Activated CD4-positive, CD25-positive, alpha-beta regulatory T cell treated with anti-CD3 and anti-CD28 coated beads, Interleukin-2, amount 50 U/mL, for 72 hours (primary cell): ENCODE results near the gene DBNDD1.
"Not testable (repeated sequence)": the region's sequence is repeated elsewhere in the genome, so short reads cannot be mapped to it uniquely, and the experiment has no call there.

Experiments used
- DNase-seq: peaks from one replicate; pipeline ENCODE4 v3.0.0; 2021

Gene DBNDD1

DNA sequence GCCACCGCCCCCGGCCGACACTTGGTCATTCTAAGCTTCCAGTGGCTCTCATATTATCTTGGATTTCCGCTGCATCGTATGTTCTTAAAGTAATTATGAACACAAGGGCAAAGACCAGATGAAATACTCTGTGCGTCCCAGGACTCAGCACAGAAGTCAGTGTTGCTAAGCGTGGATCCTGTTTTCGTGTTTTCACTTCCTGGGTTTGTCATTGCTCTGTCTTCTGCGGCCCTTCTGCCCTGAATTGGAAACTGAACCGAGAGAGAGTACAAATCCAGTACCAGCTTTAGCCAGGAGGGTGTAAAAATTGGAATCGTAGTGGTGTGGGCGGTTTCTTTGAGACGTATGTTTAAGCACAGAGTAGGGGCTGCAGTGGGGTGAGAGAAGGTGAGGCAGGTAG is 32.7 kb downstream of the DBNDD1 start:
- DNase-seq = no peak

- no peak for DNase-seq
Measured at GRCh38 chr16:89985219-89985618, 34.0 kb downstream of the DBNDD1 start.

GRCh38 chr16:89984216-89984615 is 35.0 kb downstream of the DBNDD1 start:
- no peak for DNase-seq

DNA sequence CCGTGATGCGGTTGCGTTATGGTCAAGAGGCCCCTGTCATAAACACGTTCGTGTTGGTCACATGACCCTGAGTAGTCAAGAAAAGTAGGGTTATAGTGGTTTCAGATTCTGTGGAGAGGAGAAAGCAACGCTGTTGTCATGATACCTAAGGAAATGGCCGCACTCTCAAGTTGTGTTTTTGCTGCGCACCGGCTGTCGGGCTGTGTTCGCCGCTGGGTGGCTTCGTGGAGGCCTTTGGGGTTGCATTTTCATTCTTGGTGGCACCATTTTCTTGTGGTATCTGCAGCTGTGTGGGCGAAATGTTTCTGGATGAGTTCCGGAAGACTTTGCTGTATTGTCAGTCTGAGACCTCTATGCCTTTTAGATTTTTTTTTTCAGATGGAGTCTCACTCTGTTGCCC is 35.7 kb downstream of the DBNDD1 start:
- DNase-seq = no peak

DNA sequence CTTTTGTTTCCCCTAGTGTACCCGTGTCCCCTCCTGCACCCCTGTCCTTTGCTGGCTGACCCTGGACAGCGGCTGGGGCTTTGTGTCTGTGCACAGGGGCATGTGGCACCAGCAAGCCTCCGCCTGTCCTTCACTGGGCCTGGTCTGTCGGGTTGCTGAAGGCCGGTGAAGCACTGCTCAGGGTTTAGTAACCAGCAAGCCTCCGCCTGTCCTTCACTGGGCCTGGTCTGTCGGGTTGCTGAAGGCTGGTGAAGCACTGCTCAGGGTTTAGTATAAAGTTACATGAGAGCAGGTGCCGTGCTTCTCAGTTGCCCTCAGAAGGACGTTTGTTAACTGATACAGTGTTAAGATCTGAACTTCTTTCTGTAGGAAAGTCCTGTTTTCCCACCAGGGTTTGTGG is 36.9 kb downstream of the DBNDD1 start:
- no peak for DNase-seq

DNA sequence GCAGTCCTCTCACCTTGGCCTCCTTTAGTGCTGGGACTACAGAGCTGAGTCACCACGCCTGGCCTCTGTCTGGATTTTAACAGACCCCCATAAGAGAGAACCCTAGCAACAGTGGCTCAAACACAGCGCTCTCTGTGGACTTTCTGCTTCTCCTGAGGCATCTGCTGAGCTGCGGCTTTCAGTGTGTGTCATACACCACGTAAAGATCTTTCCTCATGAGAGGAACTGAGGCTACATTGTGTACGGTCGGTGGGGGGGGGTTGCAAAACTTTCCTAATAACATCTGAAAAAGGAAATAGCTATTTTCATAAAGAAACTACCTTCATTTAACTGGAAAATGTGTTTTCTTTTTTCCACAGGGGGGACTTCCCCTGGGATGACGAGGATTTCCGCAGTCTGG is 37.8 kb downstream of the DBNDD1 start:
- DNase-seq = no peak

GRCh38 chr16:89974870-89975269 is 44.4 kb downstream of the DBNDD1 start:
- no peak for DNase-seq

DNA sequence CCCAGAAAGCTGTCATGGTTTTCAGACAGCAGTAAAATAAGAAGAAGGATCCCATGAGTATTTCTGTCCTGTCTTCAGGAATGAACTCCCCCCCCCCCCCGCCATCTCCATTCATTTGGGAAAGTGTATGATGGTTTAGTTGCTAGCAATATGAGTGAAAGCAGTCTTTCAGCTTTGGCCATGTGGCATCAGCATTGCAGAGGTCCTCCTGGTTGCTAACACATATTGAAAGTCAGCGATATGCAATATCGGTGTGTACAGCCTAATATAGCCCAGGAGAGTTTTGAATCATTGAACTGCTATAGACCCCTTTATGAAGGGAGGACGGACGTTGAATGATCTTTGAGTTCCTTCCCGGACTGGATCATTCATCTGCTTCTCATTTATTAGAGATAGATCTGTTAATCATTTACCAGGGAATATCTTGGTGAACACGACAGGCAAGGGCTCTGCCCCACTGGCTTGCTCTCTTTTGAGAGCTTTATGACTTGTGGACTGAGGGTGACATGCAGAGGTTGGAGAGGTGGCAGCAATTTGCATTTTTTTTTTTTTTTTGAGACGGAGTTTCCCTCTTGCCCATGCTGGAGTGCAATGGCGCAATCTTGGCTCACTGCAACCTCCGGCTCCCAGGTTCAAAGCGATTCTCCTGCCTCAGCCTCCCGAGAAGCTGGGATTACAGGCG is 45.5 kb downstream of the DBNDD1 start:
- DNase-seq = no peak

- no peak for DNase-seq
Measured at GRCh38 chr16:89973235-89973634, 46.0 kb downstream of the DBNDD1 start.

DNA sequence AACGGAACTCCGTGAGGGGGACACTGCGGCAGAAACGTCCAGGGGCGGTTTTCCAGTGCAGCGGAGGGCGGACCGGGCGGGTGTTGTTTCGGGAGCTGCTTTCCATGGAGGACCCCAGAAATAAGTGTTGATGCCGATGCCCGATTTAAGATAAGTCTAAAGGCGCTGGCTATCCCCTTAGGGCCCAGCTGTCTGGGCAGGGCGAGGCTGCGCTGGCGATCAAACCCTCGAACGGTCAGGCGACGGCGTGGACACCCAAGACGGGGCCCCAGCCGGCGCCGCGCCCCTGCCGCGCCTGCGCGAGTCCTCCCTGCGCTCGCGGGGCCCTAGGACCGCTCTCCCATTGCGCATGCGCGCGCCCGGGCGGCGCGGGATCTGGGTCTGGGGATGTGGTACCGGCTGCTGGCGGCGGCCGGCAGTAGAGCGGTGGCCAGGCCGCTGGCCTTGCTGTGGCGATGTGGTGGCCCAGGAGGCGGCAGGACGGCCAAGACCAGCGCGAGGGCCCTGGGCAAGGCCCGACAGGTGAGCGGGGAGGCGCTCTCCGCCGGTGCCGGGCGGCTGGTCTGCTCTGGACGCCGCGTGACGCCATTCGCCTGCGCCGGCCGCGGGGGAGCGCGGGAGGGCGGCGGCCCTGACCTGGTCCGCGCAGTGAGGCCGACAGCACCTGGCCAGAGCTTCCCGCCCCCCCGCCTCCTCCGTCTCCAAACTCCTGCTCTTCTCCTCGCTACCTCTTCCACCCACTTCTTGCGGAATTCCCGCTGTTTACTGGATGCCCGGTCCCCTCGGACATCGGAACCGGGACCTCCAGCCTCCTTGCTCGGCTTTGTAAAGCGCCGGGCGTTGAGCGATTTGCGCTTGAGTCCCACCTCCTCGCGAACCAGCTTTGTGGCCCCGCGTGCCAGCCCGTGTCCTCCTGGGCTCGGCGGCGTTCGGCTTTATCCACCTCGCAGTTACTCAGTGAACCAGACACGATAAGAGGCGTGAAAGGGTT is 46.7 kb downstream of the DBNDD1 start:
- peak; percentile 94 for DNase-seq

- peak; percentile 52 for DNase-seq
Measured at GRCh38 chr16:89971495-89972243, 47.6 kb downstream of the DBNDD1 start.

DNA sequence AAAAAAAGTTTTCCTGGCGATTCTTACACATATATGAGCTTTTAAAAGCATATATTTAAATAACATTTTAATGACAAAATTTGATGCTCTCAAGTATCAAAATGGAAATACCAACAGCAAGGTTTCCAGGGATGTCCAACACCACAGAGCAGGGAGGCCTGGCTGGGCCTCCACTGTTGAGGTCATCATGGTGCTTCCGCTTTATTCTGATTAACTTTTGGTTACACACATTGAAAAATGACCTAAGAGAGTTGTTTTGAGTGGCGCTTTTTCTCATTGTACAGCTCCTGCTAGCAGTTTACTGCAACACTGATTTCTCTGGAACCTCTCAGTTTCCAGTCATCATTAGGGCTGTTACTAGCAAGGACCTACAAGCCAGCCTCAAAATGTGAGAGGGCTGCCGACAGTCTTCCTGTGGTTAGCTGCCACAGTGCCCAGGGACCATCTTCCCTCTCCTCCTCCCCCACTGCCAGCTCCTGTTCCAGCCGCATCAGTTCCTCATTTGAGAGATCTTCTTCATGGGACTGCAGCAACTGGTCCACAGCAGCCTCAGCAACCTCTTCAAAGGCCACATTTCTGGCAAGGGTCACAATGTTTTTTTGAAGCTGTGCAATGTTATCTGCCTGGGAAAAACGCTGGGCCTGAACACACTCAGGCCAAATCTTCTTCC is 49.4 kb downstream of the DBNDD1 start:
- no peak for DNase-seq

- DNase-seq = not testable (repeated sequence)
Measured at GRCh38 chr16:89968074-89968473, 51.2 kb downstream of the DBNDD1 start.

- not testable (repeated sequence) for DNase-seq
Measured at GRCh38 chr16:89967436-89967835, 51.8 kb downstream of the DBNDD1 start.

- no peak for DNase-seq
Measured at GRCh38 chr16:89966756-89967155, 52.5 kb downstream of the DBNDD1 start.

GRCh38 chr16:89965447-89966225 is 53.6 kb downstream of the DBNDD1 start:
- DNase-seq = no peak

DNA sequence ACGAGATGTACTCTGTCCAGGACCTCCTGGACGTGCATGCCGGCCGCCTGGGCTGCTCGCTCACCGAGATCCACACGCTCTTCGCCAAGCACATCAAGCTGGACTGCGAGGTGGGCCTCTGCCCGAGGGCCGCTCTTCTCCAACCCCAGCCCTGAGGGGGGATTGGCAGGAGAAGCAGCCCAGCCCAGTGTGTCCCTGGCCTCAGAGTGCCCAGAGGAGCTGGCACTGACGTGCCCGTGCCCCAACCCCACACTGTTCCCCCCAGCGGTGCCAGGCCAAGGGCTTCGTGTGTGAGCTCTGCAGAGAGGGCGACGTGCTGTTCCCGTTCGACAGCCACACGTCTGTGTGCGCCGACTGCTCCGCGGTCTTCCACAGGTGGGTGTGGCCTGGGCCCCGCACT is 55.1 kb downstream of the DBNDD1 start:
- no peak for DNase-seq

GRCh38 chr16:89962754-89963498 is 56.3 kb downstream of the DBNDD1 start:
- DNase-seq = no peak

DNA sequence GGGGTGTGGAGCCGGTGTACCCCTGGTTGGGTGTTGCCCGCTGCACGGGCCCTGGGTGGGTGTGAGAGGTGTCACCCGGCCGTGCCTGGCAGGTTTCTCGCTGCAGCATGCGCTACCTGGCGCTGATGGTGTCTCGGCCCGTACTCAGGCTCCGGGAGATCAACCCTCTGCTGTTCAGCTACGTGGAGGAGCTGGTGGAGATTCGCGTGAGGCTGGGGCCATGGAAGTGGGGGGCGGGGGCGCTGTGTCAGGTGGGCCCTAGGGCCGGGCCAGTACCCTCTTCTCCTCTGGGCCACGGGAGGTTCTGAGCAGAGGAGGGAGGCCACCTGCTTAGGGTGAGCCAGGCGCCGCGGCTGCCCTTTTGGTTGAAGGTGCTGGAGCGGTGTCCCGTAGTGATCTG is 57.3 kb downstream of the DBNDD1 start:
- DNase-seq = no peak

DNA sequence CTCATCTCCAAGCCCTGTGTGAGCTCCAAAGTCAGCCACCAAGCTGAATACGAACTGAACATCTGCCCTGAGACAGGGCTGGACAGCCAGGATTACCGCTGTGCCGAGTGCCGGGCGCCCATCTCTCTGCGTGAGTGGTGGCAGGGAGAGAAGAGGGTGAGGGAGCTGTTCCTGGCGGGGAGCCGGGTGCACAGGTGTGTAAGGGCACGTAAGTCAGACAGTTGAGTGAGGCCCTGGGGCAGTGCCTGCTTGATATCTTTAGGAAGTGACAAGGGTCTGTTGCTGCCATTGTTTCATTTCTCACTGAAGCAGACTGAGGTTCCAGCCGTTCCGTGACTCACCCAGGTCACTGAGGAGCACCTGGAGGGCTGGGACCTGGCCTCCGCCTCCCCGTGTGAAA is 58.3 kb downstream of the DBNDD1 start:
- no peak for DNase-seq

DNA sequence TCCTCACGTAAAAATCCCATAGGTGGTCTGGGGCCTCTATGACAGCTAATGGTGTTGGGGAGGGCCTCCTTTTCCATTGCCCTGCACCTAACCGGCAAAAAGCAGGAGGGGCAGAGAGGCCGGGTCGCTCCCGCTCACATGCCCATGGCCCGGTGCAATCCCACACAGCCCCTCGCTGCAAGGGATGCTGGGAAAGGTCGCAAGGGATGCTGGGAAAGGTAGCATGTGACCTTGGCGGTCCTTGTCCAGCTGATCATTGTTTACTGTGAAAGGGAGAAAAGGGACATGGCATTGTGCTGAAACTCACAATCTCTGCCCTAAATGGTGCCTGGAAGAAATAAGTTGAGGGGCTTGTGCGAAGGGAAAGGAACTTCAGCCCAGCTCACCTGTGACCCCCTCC is 60.7 kb downstream of the DBNDD1 start:
- no peak for DNase-seq
